Fibroblast of mammary gland (primary cell): ENCODE measurements around the gene KLHDC4.

Source experiments
- DNase-seq: peaks from one replicate; pipeline ENCODE4 v3.0.0-alpha.2; 2010; ENCODE audit warnings: low read depth
- H3K4me3 ChIP-seq: 2 replicates; pipeline ENCODE4 v1.5.1; 2011; ENCODE audit warnings: low read depth, mild to moderate bottlenecking, low read length, moderate library complexity; ENCODE audit not compliant: control insufficient read depth
- TF ChIP-seq, protein P1 (sequence below): conservative IDR thresholded peaks from 2 replicates; pipeline ENCODE4 v1.5.1; 2011; ENCODE audit warnings: low read depth, low read length, inconsistent platforms; ENCODE audit not compliant: control insufficient read depth, insufficient read depth

Gene KLHDC4

DNA sequence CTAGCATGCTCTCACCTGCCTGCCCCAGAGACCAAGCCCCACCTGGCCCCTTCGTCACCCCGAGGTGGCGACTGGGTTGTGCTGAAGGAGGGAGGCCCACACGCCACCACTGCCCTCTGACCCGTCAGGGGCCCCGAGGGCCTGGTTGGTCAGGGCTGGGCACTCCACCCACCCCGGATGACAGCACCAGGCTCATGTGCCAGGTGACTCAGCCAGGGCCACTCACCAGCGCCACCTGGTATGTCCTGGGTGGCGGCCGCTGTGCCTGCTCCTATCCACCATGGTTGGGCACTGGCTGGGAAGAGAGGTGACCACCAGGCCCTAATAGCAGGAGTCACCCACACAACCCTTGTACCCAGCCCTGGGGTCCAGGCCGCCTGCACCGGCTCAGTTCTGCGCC is 94.6 kb downstream of the KLHDC4 start:
- DNase-seq, result no peak
- no peak overlapping the region for H3K4me3 ChIP-seq
- TF ChIP-seq, protein P1, sequence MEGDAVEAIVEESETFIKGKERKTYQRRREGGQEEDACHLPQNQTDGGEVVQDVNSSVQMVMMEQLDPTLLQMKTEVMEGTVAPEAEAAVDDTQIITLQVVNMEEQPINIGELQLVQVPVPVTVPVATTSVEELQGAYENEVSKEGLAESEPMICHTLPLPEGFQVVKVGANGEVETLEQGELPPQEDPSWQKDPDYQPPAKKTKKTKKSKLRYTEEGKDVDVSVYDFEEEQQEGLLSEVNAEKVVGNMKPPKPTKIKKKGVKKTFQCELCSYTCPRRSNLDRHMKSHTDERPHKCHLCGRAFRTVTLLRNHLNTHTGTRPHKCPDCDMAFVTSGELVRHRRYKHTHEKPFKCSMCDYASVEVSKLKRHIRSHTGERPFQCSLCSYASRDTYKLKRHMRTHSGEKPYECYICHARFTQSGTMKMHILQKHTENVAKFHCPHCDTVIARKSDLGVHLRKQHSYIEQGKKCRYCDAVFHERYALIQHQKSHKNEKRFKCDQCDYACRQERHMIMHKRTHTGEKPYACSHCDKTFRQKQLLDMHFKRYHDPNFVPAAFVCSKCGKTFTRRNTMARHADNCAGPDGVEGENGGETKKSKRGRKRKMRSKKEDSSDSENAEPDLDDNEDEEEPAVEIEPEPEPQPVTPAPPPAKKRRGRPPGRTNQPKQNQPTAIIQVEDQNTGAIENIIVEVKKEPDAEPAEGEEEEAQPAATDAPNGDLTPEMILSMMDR, result no peak

DNA sequence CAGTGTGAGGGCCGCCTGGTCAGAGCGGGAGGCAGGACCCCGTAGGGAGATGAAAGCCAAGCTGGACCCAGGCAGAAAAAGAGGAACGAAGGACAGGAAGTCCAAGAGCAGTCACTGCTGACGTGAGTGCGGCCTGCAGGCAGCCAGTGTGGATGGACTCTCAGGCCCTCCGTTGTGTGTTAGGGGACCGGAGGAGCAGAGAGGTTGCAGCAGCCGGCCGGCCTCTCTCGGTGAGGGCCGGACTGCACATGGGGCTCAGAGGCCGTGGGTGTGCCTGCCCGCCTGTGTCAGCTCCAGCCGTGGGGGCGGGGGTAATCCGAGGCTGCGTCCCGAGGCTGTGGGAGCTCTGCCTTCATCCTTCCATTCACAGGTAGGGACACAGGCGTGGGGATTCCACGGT is 96.1 kb downstream of the KLHDC4 start:
- no peak for DNase-seq
- H3K4me3 ChIP-seq, result no peak overlapping the region
- TF ChIP-seq, protein P1, result no peak

DNA sequence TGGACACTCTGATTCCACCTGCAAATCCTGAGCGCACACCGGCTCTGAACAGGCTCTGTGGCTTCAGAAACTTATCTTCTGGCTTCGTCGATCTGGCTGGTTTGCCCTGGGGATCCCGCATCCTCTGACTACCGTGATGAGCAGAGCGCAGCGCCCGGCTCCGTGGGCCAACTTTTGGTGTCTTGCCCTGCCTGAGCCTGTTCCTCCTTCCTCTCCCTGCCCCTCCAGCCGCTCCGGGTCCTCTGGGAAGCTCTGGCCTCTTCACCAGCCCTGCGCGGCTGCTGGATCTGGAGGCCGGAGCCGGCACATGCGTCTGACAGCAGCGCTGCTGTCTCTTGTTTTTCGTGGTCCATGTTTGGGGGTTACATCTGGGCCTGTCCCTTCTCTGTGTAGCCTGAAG is 97.8 kb downstream of the KLHDC4 start:
- H3K4me3 ChIP-seq, result no peak overlapping the region
- no peak for DNase-seq
- TF ChIP-seq, protein P1, result no peak

DNA sequence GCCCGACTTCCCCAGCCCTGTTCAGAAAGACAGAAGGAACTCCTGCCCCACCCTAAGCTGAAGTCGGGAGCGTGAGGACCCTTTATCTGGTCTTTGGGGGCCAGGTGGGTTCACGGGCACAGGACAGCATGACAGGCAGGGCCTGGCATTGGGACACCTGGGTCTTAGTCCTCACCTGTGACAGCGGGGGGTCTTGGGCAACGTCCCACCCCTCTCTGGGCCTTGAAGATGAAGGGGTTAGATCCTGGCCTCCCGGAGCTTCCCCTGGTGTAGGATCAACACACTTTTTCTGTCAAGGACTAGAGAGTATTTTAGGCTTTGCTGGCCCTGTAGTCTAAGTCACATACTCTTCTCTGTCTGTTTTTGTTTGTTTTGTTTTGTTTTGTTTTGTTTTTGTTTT is 98.3 kb downstream of the KLHDC4 start:
- DNase-seq, result no peak

DNA sequence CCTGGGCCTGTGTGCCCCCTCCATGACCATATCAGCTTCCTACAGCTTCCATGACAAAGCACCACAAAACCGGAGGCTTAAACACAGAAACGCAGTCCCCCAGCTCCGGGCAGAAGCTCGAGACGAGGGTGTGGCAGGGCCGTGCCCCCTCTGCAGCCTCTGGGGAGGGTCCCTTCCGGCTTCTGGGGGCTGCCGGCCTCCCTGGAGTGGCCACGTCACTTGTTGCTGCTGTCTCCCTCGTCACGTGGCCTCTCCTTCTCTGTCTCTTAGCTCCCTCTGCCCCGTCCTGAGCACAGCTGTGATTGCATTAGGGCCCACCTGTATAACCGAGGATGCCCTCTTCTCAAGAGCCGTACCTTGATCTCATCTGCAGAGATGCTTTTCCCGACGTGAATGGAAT is 98.9 kb downstream of the KLHDC4 start:
- no peak for DNase-seq
- TF ChIP-seq, protein P1, result no peak
- no peak overlapping the region for H3K4me3 ChIP-seq

More for the DNA sequence above, 98.3 kb downstream of the KLHDC4 start:
- TF ChIP-seq, protein P1, result no peak
- no peak overlapping the region for H3K4me3 ChIP-seq

DNA sequence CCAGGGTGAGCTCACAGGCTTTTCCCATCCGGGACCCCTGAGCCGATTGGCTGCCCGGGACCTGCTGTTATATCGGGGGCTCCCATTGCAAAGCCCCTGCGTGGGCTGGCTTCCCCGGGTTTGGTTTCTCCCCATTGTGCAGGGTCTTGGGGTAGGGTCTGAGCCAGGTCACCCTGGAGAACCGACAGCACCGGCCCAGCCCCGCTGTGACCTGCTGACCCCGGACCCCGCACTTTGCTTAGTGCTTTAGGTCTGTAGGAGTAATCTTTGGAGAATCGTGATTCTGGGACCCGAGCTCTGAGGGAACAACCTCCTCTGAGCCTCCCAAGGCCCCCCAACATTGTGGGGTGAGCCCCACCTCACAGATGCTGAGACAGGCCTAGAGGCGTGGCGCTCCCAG is 100.6 kb downstream of the KLHDC4 start:
- TF ChIP-seq, protein P1, result no peak
- no peak overlapping the region for H3K4me3 ChIP-seq
- no peak for DNase-seq

DNA sequence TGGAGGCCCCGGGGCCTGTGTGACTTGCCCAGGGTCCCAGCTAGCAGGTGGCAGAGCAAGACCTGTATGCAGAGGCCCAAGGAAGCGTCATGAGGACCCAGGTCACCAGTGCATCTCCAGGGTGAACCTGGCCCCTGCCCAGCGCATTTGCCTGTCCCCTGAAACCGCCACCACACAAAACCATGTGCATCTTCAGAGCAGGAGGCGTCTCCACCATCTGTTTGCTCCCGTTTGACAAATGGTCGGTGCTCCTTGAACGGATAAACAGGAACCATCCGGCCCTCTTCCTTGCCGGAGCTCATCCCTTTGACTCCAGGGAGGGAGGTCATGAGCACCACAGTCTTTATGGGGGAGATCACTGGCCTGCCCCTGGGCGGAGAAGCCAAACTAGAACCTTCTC is 101.0 kb downstream of the KLHDC4 start:
- H3K4me3 ChIP-seq, result no peak overlapping the region
- DNase-seq, result no peak
- TF ChIP-seq, protein P1, result no peak
